A673 (cell line): ENCODE results near the gene TSHZ1. TPM values are rescaled to one million over a fixed set of nuclear protein-coding genes. Genes with fewer than 3 reads are reported as not detected.

Experiments
- BruUV-seq: library from RNA; stranded (reverse); fragments of 400-500 nt; replicated peaks from 2 replicates; lab custom pipeline; 2021; lab: Mats Ljungman, UMichigan
- CTCF ChIA-PET: fragments of 300-600 bp; sonication (Branson Sonifier 250); formaldehyde crosslinking; loops from one replicate; lab custom pipeline; 2022; ENCODE audit warnings: antibody characterized with exemption; lab: Charles Lee
- POLR2A ChIA-PET: fragments of 300-600 bp; sonication (Branson Sonifier 250); formaldehyde crosslinking; loops from one replicate; lab custom pipeline; 2022; ENCODE audit warnings: antibody characterized with exemption; ENCODE audit not compliant: low non-redundant PET; lab: Charles Lee
- DNase-seq: peaks from one replicate; pipeline ENCODE4 v3.0.0-alpha.2; 2015; ENCODE audit warnings: low spot score
- H3K27ac ChIP-seq: fragments of 200-600 bp; sonication (generic); 2 replicates; pipeline ENCODE4 v1.5.1; 2016; ENCODE audit warnings: mixed run types, low read depth, mild to moderate bottlenecking, mixed read lengths, antibody characterized with exemption, low read length; ENCODE audit not compliant: poor library complexity, severe bottlenecking
- H3K27me3 ChIP-seq: fragments of 200-600 bp; sonication (generic); replicated peaks from 2 replicates; pipeline ENCODE4 v1.6.1; 2017; ENCODE audit warnings: mixed run types, low read depth, mild to moderate bottlenecking, mixed read lengths, antibody characterized with exemption, low read length; ENCODE audit not compliant: insufficient read depth, poor library complexity
- H3K36me3 ChIP-seq: fragments of 200-600 bp; sonication (generic); 2 replicates; pipeline ENCODE4 v1.6.1; 2016; ENCODE audit warnings: mixed run types, mild to moderate bottlenecking, mixed read lengths, antibody characterized with exemption, low read length; ENCODE audit not compliant: insufficient read depth, poor library complexity, severe bottlenecking
- H3K4me1 ChIP-seq: fragments of 200-600 bp; sonication (generic); 2 replicates; pipeline ENCODE4 v1.6.1; 2017; ENCODE audit warnings: mixed run types, mild to moderate bottlenecking, mixed read lengths, antibody characterized with exemption, low read length; ENCODE audit not compliant: insufficient read depth, poor library complexity, severe bottlenecking
- H3K4me3 ChIP-seq: fragments of 200-600 bp; sonication (generic); 2 replicates; pipeline ENCODE4 v1.5.1; 2016; ENCODE audit warnings: low read depth, mixed run types, mild to moderate bottlenecking, mixed read lengths, low read length; ENCODE audit not compliant: poor library complexity, severe bottlenecking
- H3K9me3 ChIP-seq: fragments of 200-600 bp; sonication (generic); 2 replicates; pipeline ENCODE4 v1.6.1; 2016; ENCODE audit warnings: mixed run types, low read depth, mild to moderate bottlenecking, mixed read lengths, antibody characterized with exemption, low read length; ENCODE audit not compliant: poor library complexity, severe bottlenecking
- CTCF ChIP-seq: fragments of 300-800, 200-600 bp; sonication (generic); conservative IDR thresholded peaks from 2 replicates; pipeline ENCODE4 v1.5.1; 2017; ENCODE audit warnings: low read depth, mild to moderate bottlenecking, antibody characterized with exemption, low read length, moderate library complexity, mixed read lengths
- EZH2 ChIP-seq: fragments of 200-600 bp; sonication (generic); IDR thresholded peaks from 2 replicates; pipeline ENCODE4 v1.6.1; 2017; ENCODE audit warnings: borderline replicate concordance, low read depth, mild to moderate bottlenecking, mixed read lengths, antibody characterized with exemption, low read length; ENCODE audit not compliant: poor library complexity, severe bottlenecking
- intact Hi-C: fragments of 100-400 bp; cut with micrococcal nuclease; formaldehyde crosslinking; loops from one replicate; pipeline ENCODE4 v1.10.0; 2022; ENCODE audit not compliant: unreplicated experiment
- total RNA-seq: library from RNA; stranded (reverse); gene quantifications from 2 replicates; pipeline ENCODE4 v1.2.3, GENCODE V29; 2021

TSHZ1 gene
- total RNA-seq, 1 experiment from 2014 or later: 1.8 TPM

DNA sequence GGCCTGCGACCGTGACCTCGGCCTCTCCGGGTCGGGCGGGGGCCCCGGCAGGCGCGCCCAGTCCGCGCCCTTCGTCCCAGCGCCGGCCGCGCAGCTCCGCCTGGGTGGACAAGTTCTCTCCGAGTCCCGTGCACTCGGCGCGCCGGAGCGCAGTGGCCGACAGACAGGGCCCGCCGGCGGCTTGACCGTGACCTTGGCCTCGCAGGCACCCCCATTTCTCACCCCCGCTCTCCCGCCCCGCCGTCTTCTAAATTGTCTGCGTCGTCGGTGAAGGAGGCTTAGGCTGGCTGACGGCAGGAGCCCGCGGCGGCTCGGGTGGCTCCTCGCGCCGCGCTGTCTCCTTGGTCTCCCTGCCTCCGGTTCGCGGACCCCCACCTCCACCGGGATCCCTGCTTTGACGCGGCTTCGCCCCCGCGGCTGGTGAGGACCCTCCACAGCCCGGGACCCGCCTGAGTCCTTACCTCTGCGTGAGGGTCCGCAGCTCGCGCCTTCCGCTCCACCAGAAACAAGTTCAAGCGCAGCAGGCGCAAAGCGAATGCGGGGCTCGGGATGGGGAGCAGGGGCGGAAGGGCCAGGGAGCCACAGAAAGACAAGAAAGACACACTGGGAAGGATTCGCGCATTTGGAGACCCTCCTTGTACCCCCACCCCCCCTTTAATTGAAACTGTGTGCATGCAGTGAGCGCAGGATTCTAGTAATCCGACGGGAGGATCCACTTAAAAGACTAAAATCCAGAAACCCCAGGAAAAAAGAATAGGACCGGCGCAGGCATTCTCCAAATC is 5.7 kb upstream of the TSHZ1 start:
- Histone ChIP-seq H3K4me3 (no peak overlapping the region), H3K36me3 (no peaks in the 10 kb centered on the region), H3K27me3 (peaks cover 54% of the 10 kb centered on the region), H3K9me3 (no peaks in the 10 kb centered on the region), H3K27ac (no peak overlapping the region), H3K4me1 (peaks cover 13% of the 10 kb centered on the region)
- DNase-seq: no peak
- intact Hi-C loops: loop anchor here (5.0 kb wide), 1 partner anchor 208 kb away; no protein-coding TSS in a partner anchor
- CTCF ChIA-PET: no interaction called here
- no TSS peak for BruUV-seq
- TF ChIP-seq EZH2: peak; percentile 60
- no peak for TF ChIP-seq CTCF
- POLR2A ChIA-PET: no interaction called here

DNA sequence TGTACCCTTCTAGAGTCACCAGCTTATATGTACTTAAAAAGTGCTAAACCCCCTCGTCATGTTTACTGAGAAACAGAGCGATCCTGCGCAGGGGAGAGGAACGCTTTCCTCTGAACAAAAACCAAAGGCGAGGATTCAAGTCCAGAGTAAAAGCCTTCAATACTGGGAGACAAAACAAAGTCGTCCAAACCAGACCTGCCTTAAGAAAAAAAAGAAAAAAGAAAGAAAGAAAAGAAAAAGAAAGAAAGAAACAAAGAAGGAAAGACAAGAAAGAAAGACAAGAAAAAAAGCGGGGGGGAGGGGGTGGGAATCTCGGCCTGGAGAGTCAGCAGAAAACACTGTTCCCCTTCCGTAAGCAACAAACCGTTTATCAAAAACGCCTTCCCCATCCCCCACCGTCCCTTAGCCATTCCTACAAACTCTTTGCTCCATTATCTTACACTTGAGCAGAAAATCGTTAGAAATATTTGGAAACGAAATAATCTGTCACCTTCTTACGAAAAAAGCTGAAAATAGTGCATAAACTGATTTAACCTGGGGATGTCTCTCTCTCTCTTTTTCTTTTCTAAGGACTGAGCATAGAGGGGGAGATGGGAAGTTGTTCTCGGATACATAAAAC is 5.0 kb upstream of the TSHZ1 start:
- H3K36me3 ChIP-seq: no peaks in the 10 kb centered on the region
- intact Hi-C loops: loop anchor here (5.0 kb wide), 1 partner anchor 208 kb away; no protein-coding TSS in a partner anchor
- no peak overlapping the region for H3K4me3 ChIP-seq
- peaks cover 54% of the 10 kb centered on the region for H3K27me3 ChIP-seq
- H3K27ac ChIP-seq: no peak overlapping the region
- POLR2A ChIA-PET: no interaction called here
- no TSS peak for BruUV-seq
- DNase-seq: no peak
- peaks cover 19% of the 10 kb centered on the region for H3K4me1 ChIP-seq
- CTCF ChIA-PET: no interaction called here
- no peak for TF ChIP-seq CTCF
- TF ChIP-seq EZH2: no peak
- H3K9me3 ChIP-seq: no peaks in the 10 kb centered on the region

DNA sequence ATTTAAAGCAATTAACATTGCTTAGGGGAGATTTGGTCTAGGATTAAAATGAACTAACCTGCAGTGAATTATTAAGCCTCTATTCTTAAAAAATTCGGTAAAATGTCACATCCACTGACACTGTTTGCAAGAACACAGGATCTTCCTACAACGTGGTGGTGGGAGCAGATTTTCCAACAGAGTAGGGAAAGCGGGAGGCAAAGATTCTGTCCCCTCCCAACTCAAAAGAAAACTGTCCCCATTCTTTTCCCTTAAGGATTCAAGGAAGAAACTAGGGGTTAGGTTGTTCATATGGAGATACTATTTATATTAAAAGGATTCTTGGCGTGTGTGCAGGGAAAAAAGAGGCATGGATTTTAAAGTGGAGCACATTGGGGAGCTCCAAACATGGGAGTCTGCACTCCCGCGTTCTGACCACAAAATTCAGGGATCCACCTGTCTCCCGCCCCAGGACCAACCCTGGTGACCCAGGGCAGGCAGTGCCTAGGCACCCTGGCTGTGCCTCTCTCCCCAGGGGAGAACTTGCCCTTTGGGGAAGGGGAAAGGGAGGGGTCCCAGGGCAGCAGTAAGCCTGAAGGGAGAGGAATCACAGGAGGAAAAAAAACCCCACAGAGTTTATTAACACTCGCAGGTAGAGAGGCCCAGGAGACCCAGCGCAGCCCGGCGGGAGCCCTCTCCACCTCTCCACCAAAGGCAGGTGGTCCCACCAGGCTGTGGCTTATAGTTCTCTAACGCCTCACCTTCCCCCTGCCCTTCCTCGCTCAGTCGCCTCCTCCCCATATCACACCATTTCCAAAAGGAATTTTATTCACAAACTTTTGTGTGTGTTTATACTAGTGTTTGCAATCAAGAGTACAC is 3.9 kb upstream of the TSHZ1 start:
- ChIA-PET POLR2A (no interaction called here), CTCF (no interaction called here)
- H3K36me3 ChIP-seq: no peaks in the 10 kb centered on the region
- H3K9me3 ChIP-seq: no peaks in the 10 kb centered on the region
- intact Hi-C loops: loop anchor here (5.0 kb wide), 1 partner anchor 209 kb away; no protein-coding TSS in a partner anchor
- H3K4me1 ChIP-seq: peaks cover 19% of the 10 kb centered on the region
- H3K27ac ChIP-seq: no peak overlapping the region
- TF ChIP-seq CTCF (no peak), EZH2 (no peak)
- BruUV-seq: no TSS peak
- no peak for DNase-seq
- H3K27me3 ChIP-seq: peaks cover 54% of the 10 kb centered on the region
- no peak overlapping the region for H3K4me3 ChIP-seq
